Kidney epithelial cell (primary cell): ENCODE results near the gene DNAJC15. TPM values are rescaled to one million over a fixed set of nuclear protein-coding genes. Genes with fewer than 3 reads are reported as not detected.

Source experiments
- DNase-seq: peaks from one replicate; pipeline ENCODE4 v3.0.0-alpha.2; 2010; ENCODE audit warnings: low read depth
- H3K27me3 ChIP-seq: 2 replicates; pipeline ENCODE4 v1.6.0; 2011; ENCODE audit warnings: low read length; ENCODE audit not compliant: control insufficient read depth, insufficient read depth
- H3K36me3 ChIP-seq: 2 replicates; pipeline ENCODE4 v1.5.1; 2011; ENCODE audit warnings: low read length; ENCODE audit not compliant: control insufficient read depth, insufficient read depth
- H3K4me3 ChIP-seq: 2 replicates; pipeline ENCODE4 v1.5.1; 2011; ENCODE audit warnings: low read depth, mild to moderate bottlenecking, control low read depth, low read length
- CTCF ChIP-seq: IDR thresholded peaks from 2 replicates; pipeline ENCODE4 v1.5.1; 2011; ENCODE audit warnings: mild to moderate bottlenecking, moderate library complexity, low read length, control low read depth, inconsistent platforms; ENCODE audit not compliant: insufficient read depth, poor library complexity, severe bottlenecking
- total RNA-seq: library from RNA; depleted of rRNA; stranded (reverse); fragments of >200 nt; gene quantifications from 2 replicates; pipeline ENCODE4 v1.2.3, GENCODE V29; 2015

DNAJC15 gene
- total RNA-seq, 1 donor from 2014 or later = 16.0 TPM

- no peak for DNase-seq
- TF ChIP-seq CTCF = no peak
- peaks cover 2% of the 10 kb centered on the region for H3K27me3 ChIP-seq
Observed at GRCh38 chr13:43145534-43146196, 122.3 kb downstream of the DNAJC15 start.

GRCh38 chr13:43146400-43146799, 123.0 kb downstream of the DNAJC15 start:
- Histone ChIP-seq H3K36me3 (no peaks in the 10 kb centered on the region), H3K27me3 (peaks cover 2% of the 10 kb centered on the region), H3K4me3 (no peak overlapping the region)
- no peak for DNase-seq
- TF ChIP-seq CTCF = no peak

More at GRCh38 chr13:43145534-43146196, 122.3 kb downstream of the DNAJC15 start:
- no peaks in the 10 kb centered on the region for H3K36me3 ChIP-seq
- H3K4me3 ChIP-seq = no peak overlapping the region

GRCh38 chr13:43150369-43151207, 127.2 kb downstream of the DNAJC15 start:
- Histone ChIP-seq H3K4me3 (no peak overlapping the region), H3K36me3 (no peaks in the 10 kb centered on the region), H3K27me3 (peaks cover 2% of the 10 kb centered on the region)
- no peak for DNase-seq
- TF ChIP-seq CTCF = no peak

GRCh38 chr13:43153436-43154090, 130.2 kb downstream of the DNAJC15 start:
- H3K27me3 ChIP-seq = no peaks in the 10 kb centered on the region
- peak; percentile 76 for DNase-seq
- no peaks in the 10 kb centered on the region for H3K36me3 ChIP-seq
- H3K4me3 ChIP-seq = no peak overlapping the region
- no peak for TF ChIP-seq CTCF

GRCh38 chr13:43154156-43154651, 130.8 kb downstream of the DNAJC15 start:
- H3K36me3 ChIP-seq = no peaks in the 10 kb centered on the region
- no peak for DNase-seq
- H3K27me3 ChIP-seq = no peaks in the 10 kb centered on the region
- TF ChIP-seq CTCF = no peak
- H3K4me3 ChIP-seq = no peak overlapping the region
